OCI-LY3 (cell line): ENCODE data around the gene MTUS2.

Experiments
- H2AFZ ChIP-seq: fragments of 200-600, 300-600 bp; shearing (Covaris generic); 2 replicates; pipeline ENCODE4 v1.6.0; 2014; ENCODE audit warnings: antibody characterized with exemption, low read depth, low read length
- H3K27ac ChIP-seq: fragments of 200-600, 300-600 bp; sonication (generic); 2 replicates; pipeline ENCODE4 v1.5.1; 2014; ENCODE audit warnings: mild to moderate bottlenecking, low read length, moderate library complexity, mixed read lengths
- H3K27me3 ChIP-seq: fragments of 200-600, 300-600 bp; sonication (generic); 2 replicates; pipeline ENCODE4 v1.6.1; 2014; ENCODE audit warnings: low read depth, low read length, mixed read lengths
- H3K36me3 ChIP-seq: fragments of 200-600, 300-600 bp; sonication (generic); replicated peaks from 2 replicates; pipeline ENCODE3; 2014; ENCODE audit warnings: low read depth, low read length, mixed read lengths
- H3K4me1 ChIP-seq: fragments of 300-600, 200-600 bp; sonication (generic); 2 replicates; pipeline ENCODE4 v1.6.1; 2014; ENCODE audit warnings: low read length, mixed read lengths
- H3K4me2 ChIP-seq: fragments of 200-600, 300-600 bp; sonication (generic); 2 replicates; pipeline ENCODE4 v1.6.1; 2014; ENCODE audit warnings: low read length, mixed read lengths
- H3K4me3 ChIP-seq: fragments of 300-600, 200-600 bp; sonication (generic); 2 replicates; pipeline ENCODE4 v1.5.1; 2014; ENCODE audit warnings: antibody characterized with exemption, mild to moderate bottlenecking, low read length, moderate library complexity
- H3K79me2 ChIP-seq: fragments of 300-600, 200-600 bp; shearing (Covaris generic); 2 replicates; pipeline ENCODE4 v1.6.1; 2014; ENCODE audit warnings: mild to moderate bottlenecking, low read length, mixed read lengths
- H3K9ac ChIP-seq: fragments of 300-600, 200-600 bp; shearing (Covaris generic); 2 replicates; pipeline ENCODE4 v1.6.0; 2014; ENCODE audit warnings: mild to moderate bottlenecking, low read length, moderate library complexity
- H3K9me3 ChIP-seq: fragments of 200-600, 300-600 bp; shearing (Covaris generic); 2 replicates; pipeline ENCODE4 v1.6.1; 2014; ENCODE audit warnings: low read length, mixed read lengths; ENCODE audit not compliant: insufficient read depth
- H4K20me1 ChIP-seq: fragments of 200-600, 300-600 bp; sonication (generic); 2 replicates; pipeline ENCODE4 v1.6.1; 2016; ENCODE audit warnings: low read length, mixed read lengths; ENCODE audit not compliant: insufficient read depth
- CTCF ChIP-seq: fragments of 200-600, 300-600 bp; sonication (generic); IDR thresholded peaks from 2 replicates; pipeline ENCODE4 v1.5.1; 2014; ENCODE audit warnings: antibody characterized with exemption, low read length, low read depth
- EZH2phosphoT487 ChIP-seq: fragments of 200-600 bp; shearing (Covaris generic); IDR thresholded peaks from 2 replicates; pipeline ENCODE4 v1.6.1; 2018; ENCODE audit warnings: antibody characterized with exemption, mixed run types, low read depth

Gene MTUS2

DNA sequence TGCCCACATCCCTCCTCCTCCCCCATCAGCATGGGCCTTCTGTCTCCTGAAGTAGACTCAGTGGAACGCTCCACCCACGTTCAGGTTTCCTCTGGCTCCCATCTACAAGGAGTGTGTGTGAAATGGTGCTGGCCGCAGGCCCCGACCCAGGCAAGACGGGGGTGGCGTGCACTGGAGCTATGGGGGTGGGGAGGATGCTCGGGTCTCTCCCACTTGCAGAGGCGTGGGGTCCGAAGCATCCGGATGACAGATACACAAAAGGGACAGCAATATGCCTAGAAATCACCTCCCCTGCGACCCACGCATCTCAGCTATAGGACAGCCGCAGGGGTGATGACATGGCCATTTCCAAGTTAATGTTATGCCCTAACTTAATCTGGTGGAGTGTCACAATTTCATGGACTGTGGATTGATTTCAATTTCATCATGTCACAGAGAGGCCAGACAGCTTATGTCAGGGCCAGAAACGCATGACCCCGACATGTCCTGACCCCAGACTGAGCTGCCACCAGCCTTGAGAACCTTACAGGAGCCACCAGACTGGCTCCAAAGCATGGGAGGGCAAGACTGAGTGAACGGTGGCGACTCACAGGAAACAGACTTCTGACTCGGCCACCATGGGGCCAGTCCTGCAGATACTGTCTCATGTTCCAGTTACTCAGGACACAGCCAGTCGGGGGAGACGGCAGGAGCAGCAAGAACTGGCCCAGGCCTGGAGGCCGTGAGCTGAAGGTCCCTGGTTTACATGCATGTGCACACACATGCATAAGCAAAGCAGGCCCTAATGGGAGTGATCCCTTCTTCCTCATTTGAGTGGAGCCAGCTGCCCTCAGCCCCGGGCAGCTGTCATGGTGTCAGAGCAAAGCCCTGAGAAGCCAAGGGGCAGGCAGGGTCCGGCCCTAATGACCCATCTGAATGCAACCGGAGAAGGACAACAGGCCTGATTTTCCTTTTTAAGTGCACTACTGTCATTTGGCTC is 693.2 kb downstream of the MTUS2 start:
- Histone ChIP-seq H3K4me3 (no peak overlapping the region), H3K4me2 (no peak overlapping the region), H3K36me3 (peaks cover 81% of the 10 kb centered on the region), H3K27ac (0 out of 2 replicates have a peak overlapping the region, but pooled peaks have one; percentile 3), H3K4me1 (0 out of 2 replicates have a peak, but pooled peaks cover 4% of the 10 kb centered on the region), H3K79me2 (no peaks in the 10 kb centered on the region), H4K20me1 (peaks cover 2% of the 10 kb centered on the region; the same call in 1 of the 2 replicates), H3K27me3 (no peaks in the 10 kb centered on the region), H2AFZ (no peak overlapping the region), H3K9ac (no peak overlapping the region), H3K9me3 (no peaks in the 10 kb centered on the region)
- TF ChIP-seq EZH2phosphoT487, result no peak
- no peak for TF ChIP-seq CTCF

DNA sequence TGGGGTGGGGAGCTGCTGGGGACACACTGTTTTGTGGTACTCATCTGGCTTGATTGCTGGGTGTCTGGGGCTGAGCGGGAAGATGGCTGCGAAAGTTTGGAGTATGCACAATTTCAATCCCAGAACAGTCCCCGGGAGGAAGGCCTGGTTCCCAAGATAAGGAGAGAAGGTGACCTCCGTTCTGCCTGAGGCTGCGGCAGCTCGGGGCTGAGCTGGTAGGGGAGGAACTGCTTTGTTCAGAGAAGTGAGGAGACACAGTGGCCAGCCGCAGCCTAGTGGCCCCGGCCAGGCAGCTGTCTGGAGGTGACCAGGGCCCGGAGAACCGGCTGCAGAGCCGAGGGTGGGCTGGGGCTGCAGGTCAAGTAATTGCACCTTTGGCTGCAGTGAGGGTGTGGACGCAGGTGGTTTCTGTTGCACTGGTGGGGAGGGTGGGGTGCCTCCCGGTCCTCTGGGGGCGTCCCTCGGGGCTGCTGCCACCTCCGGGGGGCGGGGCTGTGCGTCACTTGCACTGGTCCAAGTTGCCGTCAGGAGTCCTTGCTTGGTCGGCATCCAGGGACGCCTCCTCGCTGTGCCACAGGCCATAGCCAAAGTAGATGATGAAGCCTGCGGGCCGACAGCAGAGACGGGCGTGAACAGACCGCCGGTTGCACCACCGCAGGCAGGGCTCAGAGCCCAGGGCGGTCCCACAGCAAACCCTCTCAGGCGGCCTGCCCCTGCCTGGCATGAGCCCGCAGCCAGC is 694.0 kb downstream of the MTUS2 start:
- Histone ChIP-seq H3K4me1 (0 out of 2 replicates have a peak, but pooled peaks cover 4% of the 10 kb centered on the region), H3K36me3 (peaks cover 84% of the 10 kb centered on the region), H3K4me3 (no peak overlapping the region), H4K20me1 (no peaks in the 10 kb centered on the region), H3K79me2 (no peaks in the 10 kb centered on the region), H3K4me2 (no peak overlapping the region), H3K27ac (no peak overlapping the region), H2AFZ (no peak overlapping the region), H3K27me3 (no peaks in the 10 kb centered on the region), H3K9me3 (no peaks in the 10 kb centered on the region), H3K9ac (no peak overlapping the region)
- TF ChIP-seq CTCF, result no peak
- no peak for TF ChIP-seq EZH2phosphoT487

- Histone ChIP-seq H3K9me3 (no peaks in the 10 kb centered on the region), H3K9ac (no peak overlapping the region), H3K4me3 (no peak overlapping the region), H2AFZ (no peak overlapping the region), H3K36me3 (peaks cover 86% of the 10 kb centered on the region), H3K27me3 (no peaks in the 10 kb centered on the region), H3K79me2 (no peaks in the 10 kb centered on the region), H3K27ac (no peak overlapping the region), H3K4me2 (no peak overlapping the region), H3K4me1 (0 out of 2 replicates have a peak, but pooled peaks cover 4% of the 10 kb centered on the region), H4K20me1 (no peaks in the 10 kb centered on the region)
- TF ChIP-seq CTCF, result no peak
These were observed 694.7 kb downstream of the MTUS2 start for GRCh38 chr13:29514720-29515310.

DNA sequence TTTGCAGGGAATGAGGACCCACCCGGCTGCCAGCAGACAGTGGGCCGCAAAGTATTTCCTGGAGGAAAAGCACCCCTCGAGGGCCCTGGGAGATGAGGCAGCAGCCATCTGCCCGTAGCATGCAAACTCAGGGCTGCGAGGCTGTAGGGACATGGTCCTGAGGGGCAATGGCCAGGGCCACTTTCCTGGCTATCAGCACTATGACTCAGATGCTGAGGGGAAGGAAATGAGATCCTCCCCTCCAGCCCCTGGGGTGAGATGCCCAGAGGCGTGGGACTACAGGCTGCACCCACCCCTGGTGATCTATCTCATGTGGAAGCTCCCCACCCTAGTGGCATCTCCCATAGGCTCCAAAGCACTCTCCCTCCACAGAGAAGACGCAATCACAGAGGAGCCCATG is 695.2 kb downstream of the MTUS2 start:
- H3K27ac ChIP-seq, result no peak overlapping the region
- no peaks in the 10 kb centered on the region for H3K79me2 ChIP-seq
- H4K20me1 ChIP-seq, result no peaks in the 10 kb centered on the region
- 0 out of 2 replicates have a peak, but pooled peaks cover 4% of the 10 kb centered on the region for H3K4me1 ChIP-seq
- no peak overlapping the region for H2AFZ ChIP-seq
- no peak overlapping the region for H3K4me3 ChIP-seq
- H3K27me3 ChIP-seq, result no peaks in the 10 kb centered on the region
- H3K36me3 ChIP-seq, result peaks cover 92% of the 10 kb centered on the region
- H3K4me2 ChIP-seq, result no peak overlapping the region
- no peak overlapping the region for H3K9ac ChIP-seq
- H3K9me3 ChIP-seq, result no peaks in the 10 kb centered on the region
- TF ChIP-seq CTCF (no peak), EZH2phosphoT487 (no peak)
